ENCODE data around the gene LPP. TPM values are rescaled to one million over a fixed set of nuclear protein-coding genes. Genes with fewer than 3 reads are reported as not detected.

The LPP gene
- total RNA-seq, 1 experiment from 2014 or later: 120 TPM

DNA sequence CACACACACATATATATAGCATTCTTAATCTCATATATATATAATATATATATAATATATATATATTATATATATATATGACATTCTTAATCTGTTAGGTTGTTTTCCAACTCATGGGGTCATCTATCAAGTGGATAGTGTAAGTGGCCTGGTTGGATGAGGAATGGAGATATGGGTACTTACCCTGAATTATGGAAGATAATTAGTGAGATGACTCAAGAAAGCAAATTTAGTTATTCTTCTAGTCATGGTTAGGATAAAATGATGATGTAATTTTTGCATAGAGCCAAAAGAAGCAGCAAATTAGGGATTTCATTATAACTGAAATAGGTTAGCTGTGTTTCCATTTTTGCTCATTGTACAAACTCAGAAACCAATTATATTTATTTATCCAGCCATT is 448.2 kb downstream of the LPP start:
- H3K27ac Mint-ChIP-seq (ENCODE audit: unreplicated experiment): no peak overlapping the region
- H3K27me3 Mint-ChIP-seq (ENCODE audit: insufficient read depth, unreplicated experiment): no peaks in the 10 kb centered on the region
- no TSS peak for BruUV-seq (replicated peaks)
- DNase-seq: no peak
- Histone ChIP-seq H3K4me1 (no peaks in the 10 kb centered on the region), H3K4me3 (ENCODE audit: low read depth, low read length) (no peak overlapping the region), H3K9me3 (no peaks in the 10 kb centered on the region), H3K36me3 (ENCODE audit: control insufficient read depth, insufficient read depth, low read length) (no peaks in the 10 kb centered on the region), H3K27me3 (replicated peaks; ENCODE audit: control insufficient read depth, insufficient read depth, low read length) (no peaks in the 10 kb centered on the region)
- no peaks in the 10 kb centered on the region for H3K4me1 Mint-ChIP-seq (ENCODE audit: low read depth, unreplicated experiment)
- TF ChIP-seq, protein P1, sequence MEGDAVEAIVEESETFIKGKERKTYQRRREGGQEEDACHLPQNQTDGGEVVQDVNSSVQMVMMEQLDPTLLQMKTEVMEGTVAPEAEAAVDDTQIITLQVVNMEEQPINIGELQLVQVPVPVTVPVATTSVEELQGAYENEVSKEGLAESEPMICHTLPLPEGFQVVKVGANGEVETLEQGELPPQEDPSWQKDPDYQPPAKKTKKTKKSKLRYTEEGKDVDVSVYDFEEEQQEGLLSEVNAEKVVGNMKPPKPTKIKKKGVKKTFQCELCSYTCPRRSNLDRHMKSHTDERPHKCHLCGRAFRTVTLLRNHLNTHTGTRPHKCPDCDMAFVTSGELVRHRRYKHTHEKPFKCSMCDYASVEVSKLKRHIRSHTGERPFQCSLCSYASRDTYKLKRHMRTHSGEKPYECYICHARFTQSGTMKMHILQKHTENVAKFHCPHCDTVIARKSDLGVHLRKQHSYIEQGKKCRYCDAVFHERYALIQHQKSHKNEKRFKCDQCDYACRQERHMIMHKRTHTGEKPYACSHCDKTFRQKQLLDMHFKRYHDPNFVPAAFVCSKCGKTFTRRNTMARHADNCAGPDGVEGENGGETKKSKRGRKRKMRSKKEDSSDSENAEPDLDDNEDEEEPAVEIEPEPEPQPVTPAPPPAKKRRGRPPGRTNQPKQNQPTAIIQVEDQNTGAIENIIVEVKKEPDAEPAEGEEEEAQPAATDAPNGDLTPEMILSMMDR (IDR thresholded peaks at IDR 0.05; ENCODE audit: insufficient read depth in 1 of 2, low read depth in 1 of 2, low read length in 1 of 2, severe bottlenecking in 1 of 2, unreplicated experiment in 1 of 2): no peak
- POLR2A ChIA-PET: no interaction called here
- CTCF ChIA-PET: interaction anchor here (0.6 kb wide), 2 partner anchors 570 to 1721 kb away, joined by 4 read pairs; partner anchors contain the start of gene TPRG1
- intact Hi-C loops (cut with micrococcal nuclease; ENCODE audit: unreplicated experiment): no loop called here
- peaks cover 7% of the 10 kb centered on the region for H3K36me3 Mint-ChIP-seq (ENCODE audit: insufficient read depth, unreplicated experiment)
- no peak overlapping the region for H3K4me3 Mint-ChIP-seq (ENCODE audit: unreplicated experiment)
- H3K9me3 Mint-ChIP-seq (ENCODE audit: unreplicated experiment): no peaks in the 10 kb centered on the region

- no peak for DNase-seq
- Histone ChIP-seq H3K36me3 (ENCODE audit: control insufficient read depth, insufficient read depth, low read length) (no peaks in the 10 kb centered on the region), H3K9me3 (no peaks in the 10 kb centered on the region), H3K27me3 (replicated peaks; ENCODE audit: control insufficient read depth, insufficient read depth, low read length) (no peaks in the 10 kb centered on the region), H3K4me3 (ENCODE audit: low read depth, low read length) (no peak overlapping the region), H3K4me1 (no peaks in the 10 kb centered on the region)
- peaks cover under 1% of the 10 kb centered on the region for H3K9me3 Mint-ChIP-seq (ENCODE audit: unreplicated experiment)
- H3K36me3 Mint-ChIP-seq (ENCODE audit: insufficient read depth, unreplicated experiment): peaks cover 7% of the 10 kb centered on the region
- ChIA-PET POLR2A (no interaction called here), CTCF (interaction anchor here (0.6 kb wide), 2 partner anchors 569 to 1720 kb away, joined by 4 read pairs; partner anchors contain the start of gene TPRG1)
- no TSS peak for BruUV-seq (replicated peaks)
- intact Hi-C loops (cut with micrococcal nuclease; ENCODE audit: unreplicated experiment): no loop called here
- H3K27ac Mint-ChIP-seq (ENCODE audit: unreplicated experiment): no peak overlapping the region
- no peaks in the 10 kb centered on the region for H3K4me1 Mint-ChIP-seq (ENCODE audit: low read depth, unreplicated experiment)
- no peak overlapping the region for H3K4me3 Mint-ChIP-seq (ENCODE audit: unreplicated experiment)
- TF ChIP-seq, protein P1 (IDR thresholded peaks at IDR 0.05; ENCODE audit: insufficient read depth in 1 of 2, low read depth in 1 of 2, low read length in 1 of 2, severe bottlenecking in 1 of 2, unreplicated experiment in 1 of 2): no peak
- H3K27me3 Mint-ChIP-seq (ENCODE audit: insufficient read depth, unreplicated experiment): no peaks in the 10 kb centered on the region
Measured at GRCh38 chr3:188602620-188603019, 448.7 kb downstream of the LPP start.

DNA sequence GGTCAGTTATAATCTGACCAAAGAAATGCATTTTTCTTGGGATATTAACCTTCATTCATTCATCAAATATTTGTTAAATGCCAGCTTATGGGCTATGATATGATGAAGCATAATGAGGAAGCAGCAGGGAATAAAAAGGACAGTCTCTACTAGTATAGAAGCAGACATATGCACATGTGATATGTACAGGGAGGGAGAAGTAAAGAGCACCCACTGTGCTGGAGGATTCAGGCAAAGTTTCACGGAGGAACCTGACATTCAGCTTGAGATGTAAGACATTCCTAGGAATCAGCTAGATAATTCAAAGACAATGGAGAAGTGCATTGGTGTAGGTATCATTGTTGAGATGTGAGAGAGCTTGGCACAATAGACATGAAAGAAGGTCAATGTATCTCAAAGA is 450.7 kb downstream of the LPP start:
- POLR2A ChIA-PET: no interaction called here
- peak overlapping the region; percentile 29 for H3K27ac Mint-ChIP-seq (ENCODE audit: unreplicated experiment)

More for the DNA sequence above, 450.7 kb downstream of the LPP start:
- intact Hi-C loops (cut with micrococcal nuclease; ENCODE audit: unreplicated experiment): no loop called here
- DNase-seq: no peak
- H3K4me3 ChIP-seq (ENCODE audit: low read depth, low read length): no peak overlapping the region
- CTCF ChIA-PET: no interaction called here
- Mint-ChIP-seq H3K36me3 (ENCODE audit: insufficient read depth, unreplicated experiment) (peaks cover 25% of the 10 kb centered on the region), H3K27me3 (ENCODE audit: insufficient read depth, unreplicated experiment) (no peaks in the 10 kb centered on the region), H3K4me3 (ENCODE audit: unreplicated experiment) (no peak overlapping the region), H3K4me1 (ENCODE audit: low read depth, unreplicated experiment) (no peaks in the 10 kb centered on the region), H3K9me3 (ENCODE audit: unreplicated experiment) (peaks cover 13% of the 10 kb centered on the region)
- peaks cover 2% of the 10 kb centered on the region; the same call in 1 of the 2 replicates for H3K36me3 ChIP-seq (ENCODE audit: control insufficient read depth, insufficient read depth, low read length)
- no TSS peak for BruUV-seq (replicated peaks)
- H3K4me1 ChIP-seq: no peaks in the 10 kb centered on the region
- TF ChIP-seq, protein P1 (IDR thresholded peaks at IDR 0.05; ENCODE audit: insufficient read depth in 1 of 2, low read depth in 1 of 2, low read length in 1 of 2, severe bottlenecking in 1 of 2, unreplicated experiment in 1 of 2): no peak
- no peaks in the 10 kb centered on the region for H3K27me3 ChIP-seq (replicated peaks; ENCODE audit: control insufficient read depth, insufficient read depth, low read length)
- H3K9me3 ChIP-seq: no peaks in the 10 kb centered on the region

Measured in Caco-2 (cell line).